H9 (cell line): ENCODE data around the gene TMSB10. TPM values are rescaled to one million over a fixed set of nuclear protein-coding genes. Genes with fewer than 3 reads are reported as not detected.

ENCODE experiments used
- DNase-seq: peaks from one replicate; pipeline ENCODE4 v3.0.0-alpha.2; 2017
- H2AFZ ChIP-seq: one replicate; pipeline ENCODE4 v1.6.1; 2013; ENCODE audit warnings: mild to moderate bottlenecking, low read length, control low read depth, moderate library complexity
- H2AK5ac ChIP-seq: 2 replicates; pipeline ENCODE4 v1.6.1; 2013; ENCODE audit warnings: low read length, control low read depth, mixed read lengths; ENCODE audit not compliant: insufficient read length
- H2BK120ac ChIP-seq: one replicate; pipeline ENCODE4 v1.6.1; 2013; ENCODE audit warnings: low read depth, mild to moderate bottlenecking, low read length, control low read depth, inconsistent platforms; ENCODE audit not compliant: poor library complexity, severe bottlenecking
- H2BK12ac ChIP-seq: 2 replicates; pipeline ENCODE4 v1.6.1; 2013; ENCODE audit warnings: low read length, control low read depth, mixed read lengths, low read depth; ENCODE audit not compliant: insufficient read length
- H2BK15ac ChIP-seq: 2 replicates; pipeline ENCODE4 v1.6.1; 2013; ENCODE audit warnings: low read depth, low read length, control low read depth
- H2BK20ac ChIP-seq: one replicate; pipeline ENCODE4 v1.6.1; 2013; ENCODE audit warnings: low read depth, mild to moderate bottlenecking, low read length, control low read depth, inconsistent platforms; ENCODE audit not compliant: poor library complexity, severe bottlenecking
- H2BK5ac ChIP-seq: 2 replicates; pipeline ENCODE4 v1.6.1; 2013; ENCODE audit warnings: low read length, control low read depth, mixed read lengths; ENCODE audit not compliant: insufficient read length
- H3K14ac ChIP-seq: 2 replicates; pipeline ENCODE4 v1.6.1; 2013; ENCODE audit warnings: low read length, control low read depth; ENCODE audit not compliant: insufficient read depth
- H3K18ac ChIP-seq: 2 replicates; pipeline ENCODE4 v1.6.1; 2013; ENCODE audit warnings: low read depth, mild to moderate bottlenecking, mixed read lengths, low read length, control low read depth; ENCODE audit not compliant: insufficient read length
- H3K23ac ChIP-seq: 2 replicates; pipeline ENCODE4 v1.6.1; 2013; ENCODE audit warnings: low read length, control low read depth, mixed read lengths, low read depth; ENCODE audit not compliant: insufficient read length
- H3K23me2 ChIP-seq: 2 replicates; pipeline ENCODE4 v1.6.1; 2013; ENCODE audit warnings: low read depth, mild to moderate bottlenecking, mixed read lengths, low read length, control low read depth; ENCODE audit not compliant: insufficient read length, poor library complexity, severe bottlenecking
- H3K27ac ChIP-seq: 2 replicates; pipeline ENCODE4 v1.5.1; 2013; ENCODE audit warnings: low read length, control low read depth, mixed read lengths, low read depth; ENCODE audit not compliant: insufficient read length
- H3K27me3 ChIP-seq: 2 replicates; pipeline ENCODE4 v1.6.1; 2013; ENCODE audit warnings: low read length, control low read depth, inconsistent platforms; ENCODE audit not compliant: insufficient read depth
- H3K4ac ChIP-seq: 2 replicates; pipeline ENCODE4 v1.6.1; 2013; ENCODE audit warnings: low read depth, mild to moderate bottlenecking, control low read depth, inconsistent platforms, low read length, moderate library complexity
- H3K4me1 ChIP-seq: 2 replicates; pipeline ENCODE4 v1.6.1; 2013; ENCODE audit warnings: low read length, control low read depth, inconsistent platforms; ENCODE audit not compliant: insufficient read depth
- H3K4me2 ChIP-seq: 2 replicates; pipeline ENCODE4 v1.6.1; 2013; ENCODE audit warnings: low read length, control low read depth, mixed read lengths; ENCODE audit not compliant: insufficient read length, insufficient read depth
- H3K56ac ChIP-seq: 2 replicates; pipeline ENCODE4 v1.6.1; 2013; ENCODE audit warnings: low read depth, mild to moderate bottlenecking, mixed read lengths, low read length, control low read depth; ENCODE audit not compliant: insufficient read length
- H3K79me1 ChIP-seq: 2 replicates; pipeline ENCODE4 v1.6.1; 2013; ENCODE audit warnings: low read depth, mild to moderate bottlenecking, moderate library complexity, low read length, control low read depth, inconsistent platforms; ENCODE audit not compliant: insufficient read depth, poor library complexity, severe bottlenecking
- H3K79me2 ChIP-seq: 2 replicates; pipeline ENCODE4 v1.6.1; 2013; ENCODE audit warnings: low read length, control low read depth, inconsistent platforms; ENCODE audit not compliant: insufficient read depth
- H3K9ac ChIP-seq: 2 replicates; pipeline ENCODE4 v1.6.1; 2013; ENCODE audit warnings: low read length, control low read depth, mixed read lengths; ENCODE audit not compliant: insufficient read length; ENCODE audit errors: extremely low read depth
- H3K9me3 ChIP-seq: one replicate; pipeline ENCODE4 v1.6.1; 2013; ENCODE audit warnings: low read depth, low read length, inconsistent platforms; ENCODE audit not compliant: control insufficient read depth
- H3T11ph ChIP-seq: one replicate; pipeline ENCODE4 v1.6.1; 2013; ENCODE audit warnings: mild to moderate bottlenecking, low read length, control low read depth, inconsistent platforms
- H4K20me1 ChIP-seq: one replicate; pipeline ENCODE4 v1.6.1; 2013; ENCODE audit not compliant: control insufficient read depth, insufficient read length, insufficient read depth
- H4K5ac ChIP-seq: 2 replicates; pipeline ENCODE4 v1.6.1; 2013; ENCODE audit warnings: low read depth, mild to moderate bottlenecking, mixed read lengths, low read length, control low read depth; ENCODE audit not compliant: insufficient read length
- H4K8ac ChIP-seq: replicated peaks from 2 replicates; pipeline ENCODE4 v1.6.1; 2013; ENCODE audit warnings: low read length, control low read depth, mixed read lengths, low read depth; ENCODE audit not compliant: insufficient read length
- H4K91ac ChIP-seq: 2 replicates; pipeline ENCODE4 v1.6.1; 2013; ENCODE audit warnings: low read depth, mild to moderate bottlenecking, moderate library complexity, mixed read lengths, low read length, control low read depth; ENCODE audit not compliant: insufficient read length
- H3K27ac Mint-ChIP-seq, 3 experiments: 2 replicates in 2 of 3; 3 replicates in 1 of 3; pipeline ENCODE4 v1.8.0; 2020 to 2021; ENCODE audit warnings: mixed read lengths in 3 of 3, mild to moderate bottlenecking in 1 of 3, moderate library complexity in 1 of 3
- H3K27me3 Mint-ChIP-seq: 2 replicates; pipeline ENCODE4 v1.8.0; 2021; ENCODE audit warnings: low read depth, mild to moderate bottlenecking, moderate library complexity, mixed read lengths
- H3K36me3 Mint-ChIP-seq, 3 experiments: 2 replicates in 2 of 3; 3 replicates in 1 of 3; pipeline ENCODE4 v1.8.0; 2020 to 2021; ENCODE audit warnings: low read depth in 3 of 3, mixed read lengths in 3 of 3; ENCODE audit not compliant: insufficient read depth in 1 of 3
- H3K4me1 Mint-ChIP-seq, 2 experiments: 2 replicates each; pipeline ENCODE4 v1.8.0; 2020; ENCODE audit warnings: mixed read lengths in 2 of 2
- H3K4me3 Mint-ChIP-seq, 2 experiments: 2 replicates in 1 of 2; 3 replicates in 1 of 2; pipeline ENCODE4 v1.8.0; 2020 to 2021; ENCODE audit warnings: mild to moderate bottlenecking in 2 of 2, mixed read lengths in 2 of 2, moderate library complexity in 1 of 2
- H3K9me3 Mint-ChIP-seq, 2 experiments: 2 replicates in 1 of 2; 3 replicates in 1 of 2; pipeline ENCODE4 v1.8.0; 2020; ENCODE audit warnings: mild to moderate bottlenecking in 2 of 2, mixed read lengths in 2 of 2, moderate library complexity in 1 of 2
- CTCF ChIP-seq: fragments of 200-600 bp; sonication (generic); conservative IDR thresholded peaks from 3 replicates; pipeline ENCODE4 v1.8.0; 2021; ENCODE audit warnings: antibody characterized with exemption, mild to moderate bottlenecking
- WGBS: extraction: QIAGEN DNeasy Blood & Tissue Kit; methylation state at CpG from one replicate; pipeline ENCODE4 v1.1.7; 2013; ENCODE audit warnings: missing lambda C conversion rate, low lambda C conversion rate, mixed read lengths; ENCODE audit not compliant: insufficient read length; ENCODE audit errors: extremely low coverage; 5-methylcytosine and 5-hydroxymethylcytosine counted together
- total RNA-seq: library from RNA; stranded (reverse); gene quantifications from 2 replicates; pipeline ENCODE4 v1.2.1, GENCODE V29; 2021

TMSB10 gene
- total RNA-seq, 1 experiment from 2014 or later, result 755 TPM

GRCh38 chr2:84858123-84858522, 47.3 kb upstream of the TMSB10 start:
- Histone ChIP-seq H3K79me2 (no peaks in the 10 kb centered on the region), H3K27ac (no peak overlapping the region), H3K27me3 (peaks cover 12% of the 10 kb centered on the region; the same call in 1 of the 2 replicates), H4K8ac (no peak overlapping the region), H3K56ac (no peak overlapping the region), H2BK20ac (no peak overlapping the region), H2BK5ac (no peak overlapping the region), H3K9ac (no peak overlapping the region), H3K4me1 (peaks cover 5% of the 10 kb centered on the region; the same call in 1 of the 2 replicates), H2BK12ac (no peak overlapping the region), H3T11ph (no peak overlapping the region), H3K23me2 (no peaks in the 10 kb centered on the region), H3K18ac (no peak overlapping the region), H4K5ac (no peak overlapping the region), H4K91ac (no peak overlapping the region), H3K79me1 (no peaks in the 10 kb centered on the region), H3K9me3 (no peaks in the 10 kb centered on the region), H3K14ac (no peak overlapping the region), H2AK5ac (no peak overlapping the region), H2BK15ac (no peak overlapping the region), H2BK120ac (no peak overlapping the region), H3K4me2 (no peak overlapping the region), H3K4ac (no peak overlapping the region), H3K23ac (no peak overlapping the region), H4K20me1 (no peaks in the 10 kb centered on the region), H2AFZ (no peak overlapping the region)
- TF ChIP-seq CTCF, result peak; percentile 68
- Mint-ChIP-seq H3K27ac (no peak overlapping the region), H3K4me3 (0 out of 5 replicates have a peak overlapping the region, but pooled peaks of 1 of the 2 experiments have one; percentile 8), H3K27me3 (peaks cover 89% of the 10 kb centered on the region), H3K9me3 (peaks cover 6% of the 10 kb centered on the region in 2 experiments), H3K36me3 (peaks cover 0 to 3% (median 2%) of the 10 kb centered on the region in 3 experiments; a peak in 5 of 7 replicates), H3K4me1 (peaks cover 31 to 35% of the 10 kb centered on the region in 2 experiments)
- no CpG with 5 or more reads among the region's 3 CpGs for WGBS
- no peak for DNase-seq
